GM19238 (cell line): Measurements from ENCODE around the gene ZNF74.
A peak's percentile ranks its signal among the peaks of the same experiment; 100 is the strongest.
"Not testable (repeated sequence)": the region's sequence is repeated elsewhere in the genome, so short reads cannot be mapped to it uniquely, and the experiment has no call there.

Experiments used
- DNase-seq: peaks from one replicate; pipeline ENCODE4 v3.0.0; 2011; ENCODE audit warnings: low spot score; ENCODE audit not compliant: insufficient read length

ZNF74 gene

DNA sequence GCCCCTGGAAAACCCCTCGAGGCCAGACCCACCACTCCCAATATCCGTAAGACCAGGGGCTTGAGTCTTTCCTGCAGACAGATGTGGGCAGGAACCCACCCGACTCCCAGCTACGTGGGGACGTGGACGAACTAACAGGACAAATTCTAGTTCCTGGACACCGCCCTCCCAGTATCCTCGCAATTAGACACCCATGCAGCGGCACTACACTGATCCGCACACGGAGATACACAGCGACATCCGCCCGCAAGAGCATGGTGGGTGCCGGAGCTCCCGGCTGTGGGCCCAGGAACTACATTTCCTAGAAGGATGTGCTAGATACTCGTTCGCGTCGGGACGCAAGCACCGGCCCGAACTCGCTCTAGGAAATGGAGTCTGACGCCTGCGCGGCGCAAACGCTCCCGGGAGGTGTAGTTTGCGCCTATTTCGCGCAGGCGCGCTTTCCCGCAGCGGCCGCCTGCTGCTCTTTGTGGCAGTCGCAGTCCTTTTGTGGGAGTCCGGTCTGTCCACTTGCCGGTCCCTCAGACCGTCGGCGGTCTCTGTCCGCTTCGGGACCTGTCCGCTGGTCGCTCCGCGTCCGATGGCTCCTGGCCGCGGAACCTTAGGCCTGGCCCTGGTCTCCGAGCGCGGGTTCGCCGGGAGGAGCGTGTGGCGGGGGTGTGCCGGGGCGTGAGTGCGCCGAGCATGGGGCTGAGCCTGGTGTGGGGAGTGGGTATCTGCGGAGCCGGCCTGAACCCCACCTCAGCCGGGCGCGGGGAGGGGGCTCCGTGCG is at the start of gene ZNF74:
TSS of gene ZNF74 (plus strand) at position 447 of the 772 bp plus-strand sequence. CDS start 478 bp downstream, outside the sequence.
- DNase-seq = peak; percentile 63

DNA sequence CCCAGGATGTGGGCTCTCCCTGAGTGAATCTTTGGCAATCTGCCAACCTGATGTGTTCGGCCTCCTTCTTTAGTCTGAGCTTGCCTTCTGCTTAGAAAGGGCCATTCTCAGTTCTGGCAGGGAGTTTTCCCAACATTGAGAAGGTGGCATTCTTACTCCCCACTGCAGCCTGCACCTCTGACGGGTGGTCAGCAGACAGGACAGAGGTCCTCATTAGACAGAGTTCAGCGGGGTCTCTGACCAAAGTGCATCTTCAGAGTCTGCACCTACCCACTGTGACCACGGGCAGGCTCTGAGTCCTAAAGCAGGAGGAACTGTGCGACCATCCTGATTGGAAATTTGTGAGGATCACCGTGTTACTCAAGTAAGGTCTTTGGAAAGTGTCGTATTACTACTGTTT is 47.4 kb upstream of the ZNF74 start:
- not testable (repeated sequence) for DNase-seq

DNA sequence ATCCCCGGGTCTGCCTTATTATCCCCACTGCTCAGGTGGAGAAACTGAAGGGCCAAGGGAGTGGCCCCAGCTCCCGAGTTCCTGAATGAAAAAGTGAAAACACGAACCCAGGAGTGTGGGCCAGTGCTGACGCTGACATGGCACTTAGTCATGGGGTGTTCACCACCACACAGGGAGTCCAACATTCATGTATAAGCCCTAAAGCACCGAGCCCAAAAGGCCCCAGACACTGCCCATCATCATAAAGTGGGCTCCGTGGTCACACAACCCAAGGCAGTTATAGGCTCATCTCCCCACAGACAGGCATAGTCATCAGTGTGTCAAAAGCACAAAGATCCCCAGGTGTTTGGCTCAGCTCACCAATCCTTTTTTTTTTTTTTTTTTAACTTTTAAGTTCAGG is 41.4 kb upstream of the ZNF74 start:
- not testable (repeated sequence) for DNase-seq

DNA sequence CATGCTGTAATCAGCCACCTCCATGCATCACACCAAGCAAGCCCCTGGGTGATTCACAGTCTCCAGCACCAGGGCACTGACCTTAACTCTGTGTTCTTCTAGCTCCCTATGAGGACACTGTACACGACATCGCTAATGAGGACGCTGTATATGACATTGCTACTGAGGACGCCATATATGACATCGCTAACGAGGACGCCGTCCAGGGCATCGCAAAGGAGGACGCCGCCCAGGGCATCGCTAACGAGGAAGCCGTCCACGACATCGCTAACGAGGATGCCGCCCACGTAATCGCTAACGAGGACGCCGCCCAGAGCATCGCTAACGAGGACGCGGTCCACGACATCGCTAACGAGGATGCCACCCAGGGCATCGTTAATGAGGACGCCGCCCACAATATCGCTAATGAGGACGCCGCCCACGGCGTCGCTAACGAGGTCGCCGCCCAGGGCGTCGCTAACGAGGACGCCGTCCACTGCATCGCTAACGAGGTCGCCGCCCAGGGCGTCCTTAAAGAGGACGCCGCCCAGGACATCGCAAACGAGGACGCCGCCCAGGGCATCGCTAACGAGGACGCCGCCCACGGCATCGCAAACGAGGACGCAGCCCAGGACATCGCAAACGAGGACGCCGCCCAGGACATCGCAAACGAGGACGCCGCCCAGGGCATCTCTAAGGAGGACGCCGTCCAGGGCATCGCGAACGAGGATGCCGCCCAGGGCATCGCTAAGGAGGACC is 39.5 kb upstream of the ZNF74 start:
- DNase-seq = no peak

DNA sequence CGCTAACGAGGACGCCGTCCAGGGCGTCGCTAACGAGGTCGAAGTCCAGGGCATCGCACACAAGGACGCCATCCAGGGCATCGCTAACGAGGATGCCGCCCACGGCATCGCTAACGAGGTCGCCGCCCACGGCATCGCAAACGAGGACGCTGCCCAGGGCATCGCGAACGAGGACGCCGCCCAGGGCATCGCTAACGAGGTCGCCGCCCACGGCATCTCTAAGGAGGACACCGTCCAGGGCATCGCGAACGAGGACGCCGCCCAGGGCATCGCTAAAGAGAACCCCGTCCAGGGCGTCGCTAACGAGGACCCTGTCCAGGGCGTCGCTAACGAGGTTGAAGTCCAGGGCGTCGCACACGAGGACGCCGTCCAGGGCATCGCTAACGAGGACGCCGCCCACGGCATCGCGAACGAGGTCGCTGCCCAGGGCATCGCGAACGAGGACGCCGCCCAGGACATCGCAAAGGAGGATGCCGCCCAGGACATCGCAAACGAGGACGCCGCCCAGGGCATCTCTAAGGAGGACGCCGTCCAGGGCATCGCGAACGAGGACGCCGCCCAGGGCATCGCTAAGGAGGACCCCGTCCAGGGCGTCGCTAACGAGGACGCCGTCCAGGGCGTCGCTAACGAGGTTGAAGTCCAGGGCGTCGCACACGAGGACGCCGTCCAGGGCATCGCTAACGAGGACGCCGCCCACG is 37.9 kb upstream of the ZNF74 start:
- not testable (repeated sequence) for DNase-seq

DNA sequence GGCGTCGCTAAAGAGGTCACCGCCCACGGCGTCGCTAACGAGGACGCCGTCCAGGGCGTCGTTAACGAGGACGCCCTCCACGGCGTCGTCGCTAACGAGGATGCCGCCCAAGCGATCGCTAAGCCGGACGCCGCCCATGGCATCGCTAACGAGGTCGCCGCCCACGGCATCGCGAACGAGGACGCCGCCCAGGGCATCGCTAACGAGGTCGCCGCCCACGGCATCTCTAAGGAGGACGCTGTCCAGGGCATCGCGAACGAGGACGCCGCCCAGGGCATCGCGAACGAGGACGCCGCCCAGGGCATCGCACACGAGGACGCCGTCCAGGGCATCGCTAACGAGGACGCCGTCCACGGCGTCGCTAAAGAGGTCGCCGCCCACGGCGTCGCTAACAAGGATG is 37.0 kb upstream of the ZNF74 start:
- not testable (repeated sequence) for DNase-seq

DNA sequence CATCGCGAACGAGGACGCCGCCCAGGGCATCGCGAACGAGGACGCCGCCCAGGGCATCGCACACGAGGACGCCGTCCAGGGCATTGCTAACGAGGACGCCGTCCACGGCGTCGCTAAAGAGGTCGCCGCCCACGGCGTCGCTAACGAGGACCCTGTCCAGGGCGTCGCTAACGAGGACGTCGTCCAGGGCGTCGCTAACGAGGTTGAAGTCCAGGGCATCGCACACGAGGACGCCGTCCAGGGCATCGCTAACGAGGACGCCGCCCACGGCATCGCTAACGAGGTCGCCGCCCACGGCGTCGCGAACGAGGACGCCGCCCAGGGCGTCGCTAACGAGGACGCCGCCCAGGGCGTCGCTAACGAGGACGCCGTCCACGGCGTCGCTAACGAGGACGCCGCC is 36.0 kb upstream of the ZNF74 start:
- DNase-seq = not testable (repeated sequence)

DNA sequence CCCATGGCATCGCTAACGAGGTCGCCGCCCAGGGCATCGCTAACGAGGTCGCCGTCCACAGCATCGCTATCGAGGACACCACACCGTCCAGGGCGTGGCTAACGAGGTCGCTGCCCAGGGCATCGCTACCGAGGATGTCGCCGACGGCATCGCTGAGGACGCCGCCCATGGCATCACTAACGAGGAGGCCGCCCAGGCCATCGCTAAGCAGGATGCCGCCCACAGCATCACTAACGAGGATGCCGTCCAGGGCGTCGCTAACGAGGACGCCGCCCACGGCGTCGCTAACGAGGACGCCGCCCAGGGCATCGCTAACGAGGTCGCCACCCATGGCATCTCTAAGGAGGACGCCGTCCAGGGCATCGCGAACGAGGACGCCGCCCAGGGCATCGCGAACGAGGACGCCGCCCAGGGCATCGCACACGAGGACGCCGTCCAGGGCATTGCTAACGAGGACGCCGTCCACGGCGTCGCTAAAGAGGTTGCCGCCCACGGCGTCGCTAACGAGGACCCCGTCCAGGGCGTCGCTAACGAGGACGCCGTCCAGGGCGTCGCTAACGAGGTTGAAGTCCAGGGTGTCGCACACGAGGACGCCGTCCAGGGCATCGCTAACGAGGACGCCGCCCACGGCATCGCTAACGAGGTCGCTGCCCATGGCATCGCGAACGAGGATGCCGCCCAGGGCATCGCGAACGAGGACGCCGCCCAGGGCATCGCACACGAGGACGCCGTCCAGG is 35.3 kb upstream of the ZNF74 start:
- DNase-seq = not testable (repeated sequence)

DNA sequence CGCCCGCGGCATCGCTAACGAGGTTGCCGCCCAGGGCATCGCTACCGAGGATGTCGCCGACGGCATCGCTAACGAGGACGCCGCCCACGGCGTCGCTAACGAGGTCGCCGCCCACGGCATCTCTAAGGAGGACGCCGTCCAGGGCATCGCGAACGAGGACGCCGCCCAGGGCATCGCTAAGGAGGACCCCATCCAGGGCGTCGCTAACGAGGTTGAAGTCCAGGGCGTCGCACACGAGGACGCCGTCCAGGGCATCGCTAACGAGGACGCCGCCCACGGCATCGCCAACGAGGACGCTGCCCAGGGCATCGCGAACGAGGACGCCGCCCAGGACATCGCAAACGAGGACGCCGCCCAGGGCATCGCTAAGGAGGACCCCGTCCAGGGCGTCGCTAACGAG is 33.7 kb upstream of the ZNF74 start:
- DNase-seq = not testable (repeated sequence)

DNA sequence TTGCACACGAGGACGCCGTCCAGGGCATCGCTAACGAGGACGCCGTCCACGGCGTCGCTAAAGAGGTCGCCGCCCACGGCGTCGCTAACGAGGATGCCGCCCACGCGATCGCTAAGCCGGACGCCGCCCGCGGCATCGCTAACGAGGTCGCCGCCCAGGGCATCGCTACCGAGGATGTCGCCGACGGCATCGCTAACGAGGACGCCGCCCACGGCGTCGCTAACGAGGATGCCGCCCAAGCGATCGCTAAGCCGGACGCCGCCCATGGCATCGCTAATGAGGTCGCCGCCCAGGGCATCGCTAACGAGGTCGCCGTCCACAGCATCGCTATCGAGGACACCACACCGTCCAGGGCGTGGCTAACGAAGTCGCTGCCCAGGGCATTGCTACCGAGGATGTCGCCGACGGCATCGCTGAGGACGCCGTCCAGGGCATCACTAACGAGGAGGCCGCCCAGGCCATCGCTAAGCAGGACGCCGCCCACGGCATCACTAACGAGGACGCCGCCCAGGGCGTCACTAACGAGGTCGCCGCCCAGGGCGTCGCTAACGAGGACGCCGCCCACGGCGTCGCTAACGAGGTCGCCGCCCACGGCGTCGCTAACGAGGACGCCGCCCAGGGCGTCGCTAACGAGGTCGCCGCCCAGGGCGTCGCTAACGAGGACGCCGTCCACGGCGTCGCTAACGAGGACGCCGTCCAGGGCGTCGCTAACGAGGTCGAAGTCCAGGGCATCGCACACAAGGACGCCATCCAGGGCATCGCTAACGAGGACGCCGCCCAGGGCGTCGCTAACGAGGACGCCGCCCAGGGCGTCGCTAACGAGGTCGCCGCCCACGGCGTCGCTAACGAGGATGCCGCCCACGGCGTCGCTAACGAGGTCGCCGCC is 32.8 kb upstream of the ZNF74 start:
- not testable (repeated sequence) for DNase-seq

DNA sequence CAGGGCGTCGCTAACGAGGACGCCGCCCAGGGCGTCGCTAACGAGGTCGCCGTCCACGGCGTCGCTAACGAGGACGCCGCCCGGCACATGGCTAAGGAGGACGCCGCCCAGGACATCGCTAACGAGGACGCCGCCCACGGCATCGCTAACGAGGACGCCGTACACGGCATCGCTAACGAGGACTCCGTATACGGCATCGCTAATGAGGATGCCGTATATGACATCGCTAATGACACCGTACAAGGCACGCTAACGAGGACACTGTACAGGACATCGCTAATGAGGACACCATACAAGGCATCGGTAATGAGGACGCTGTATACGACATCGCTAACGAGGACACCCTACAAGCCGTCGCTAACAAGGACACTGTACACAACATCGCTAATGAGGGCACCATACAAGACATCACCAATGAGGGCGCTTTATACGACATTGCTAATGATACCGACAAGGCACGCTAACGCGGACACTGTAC is 32.2 kb upstream of the ZNF74 start:
- DNase-seq = not testable (repeated sequence)

DNA sequence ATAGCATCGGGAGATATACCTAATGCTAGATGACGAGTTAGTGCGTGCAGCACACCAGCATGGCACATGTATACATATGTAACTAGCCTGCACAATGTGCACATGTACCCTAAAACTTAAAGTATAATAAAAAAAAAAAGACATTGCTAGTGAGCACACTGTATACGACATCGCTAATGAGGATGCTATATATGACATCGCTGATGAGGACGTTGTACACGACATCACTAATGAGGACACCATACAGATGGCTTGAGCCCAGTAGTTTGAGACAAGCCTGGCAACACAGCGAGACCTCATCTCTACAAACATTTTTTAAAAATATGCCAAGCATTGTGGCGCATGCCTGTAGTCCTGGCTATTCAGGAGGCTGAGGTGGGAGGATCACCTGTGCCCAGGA is 31.5 kb upstream of the ZNF74 start:
- DNase-seq = not testable (repeated sequence)

DNA sequence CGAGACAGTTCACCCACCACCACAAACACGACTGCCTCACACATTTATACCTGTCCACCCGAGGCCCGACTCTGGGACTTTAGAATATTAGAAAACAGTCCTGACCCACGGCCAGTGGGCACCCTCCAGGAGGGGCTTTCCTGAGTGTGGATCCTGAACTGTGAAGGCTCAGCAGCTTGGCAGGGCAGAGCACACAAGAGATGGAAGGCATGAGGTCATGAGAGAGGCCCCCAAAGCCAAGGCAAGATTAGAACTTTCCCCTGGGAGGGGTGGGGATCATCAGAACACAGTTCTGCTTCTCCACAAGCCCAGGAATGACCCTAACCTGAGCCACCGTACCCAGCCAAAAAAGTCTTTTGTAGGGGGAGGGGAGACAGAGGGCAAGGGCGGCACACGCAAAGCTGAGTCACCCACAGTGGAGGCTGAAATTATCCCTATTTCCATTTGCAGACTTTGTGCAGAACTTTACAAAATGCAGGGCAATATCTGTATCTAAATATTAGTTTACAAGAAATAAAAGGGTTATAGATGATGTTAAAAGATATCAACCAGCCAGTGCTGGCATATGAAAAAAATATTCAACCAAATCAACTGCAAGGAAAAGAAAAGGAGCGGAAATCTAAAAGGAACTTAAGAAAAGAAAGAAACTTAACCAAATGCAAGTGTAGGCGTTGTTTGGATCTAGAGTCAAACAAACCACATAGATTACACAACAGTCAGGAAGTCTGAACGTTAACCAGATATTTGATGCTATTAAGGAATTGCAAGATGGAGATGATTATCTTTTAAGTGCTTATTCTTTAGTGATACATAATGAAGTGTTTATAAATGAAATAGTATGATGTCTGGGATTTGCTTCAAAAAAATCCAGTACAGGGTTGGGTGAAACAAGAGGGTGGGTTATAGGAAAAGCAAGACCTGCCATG is 29.4 kb upstream of the ZNF74 start:
- not testable (repeated sequence) for DNase-seq

DNA sequence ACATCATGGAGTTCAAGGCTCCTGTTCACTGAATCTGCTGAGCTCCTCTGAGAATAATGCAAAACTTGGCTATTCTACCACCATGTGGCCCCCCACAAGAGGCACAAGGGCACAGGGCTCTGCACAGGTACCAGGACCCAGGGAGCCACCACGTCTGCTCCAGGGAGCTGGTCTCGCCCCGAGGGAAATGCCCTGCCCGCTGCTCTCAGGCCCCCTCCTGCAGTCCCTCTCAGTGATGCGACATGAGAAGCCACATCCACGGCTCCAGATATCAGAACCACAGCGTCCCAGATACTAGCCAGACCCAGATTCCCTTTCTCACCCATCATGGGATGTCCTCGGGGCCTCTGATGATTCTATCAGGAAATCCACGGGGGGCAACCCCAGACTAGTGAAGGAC is 27.1 kb upstream of the ZNF74 start:
- not testable (repeated sequence) for DNase-seq

DNA sequence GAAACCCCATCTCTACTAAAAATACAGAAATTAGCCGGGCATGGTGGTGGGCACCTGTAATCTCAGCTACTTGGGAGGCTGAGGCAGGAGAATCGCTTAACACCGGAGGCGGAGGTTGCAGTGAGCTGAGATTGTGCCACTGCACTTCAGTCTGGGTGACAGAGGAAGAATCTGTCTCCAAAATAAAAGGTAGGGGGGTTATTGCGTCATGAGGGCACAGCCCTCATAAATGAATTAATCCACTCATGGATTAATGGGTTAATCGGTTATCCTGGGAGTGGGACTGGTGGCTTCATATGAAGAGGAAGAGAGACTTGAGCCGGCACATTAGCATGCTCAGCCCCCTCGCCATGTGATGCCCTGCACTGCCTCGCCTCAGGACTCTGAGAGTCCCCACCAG is 25.1 kb upstream of the ZNF74 start:
- not testable (repeated sequence) for DNase-seq

DNA sequence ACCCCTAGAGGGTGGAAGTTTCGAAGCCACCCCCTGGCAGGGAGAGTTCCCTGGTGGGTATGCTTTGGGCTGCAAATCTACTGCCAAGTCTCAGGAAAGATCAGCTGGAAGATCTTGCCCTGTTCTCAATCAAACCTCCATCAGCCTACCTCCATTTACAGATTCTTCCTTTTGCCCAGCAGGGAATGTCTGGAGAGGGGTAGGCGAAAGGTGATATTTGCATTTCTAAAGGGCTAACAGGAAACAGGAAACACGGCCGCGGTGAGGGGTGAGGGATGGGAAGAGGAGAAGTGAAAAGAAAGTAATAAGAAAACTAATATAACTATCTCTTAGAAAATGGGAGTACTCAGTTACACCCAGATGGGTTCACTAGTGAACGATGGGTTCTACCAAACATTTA is 22.3 kb upstream of the ZNF74 start:
- DNase-seq = not testable (repeated sequence)

DNA sequence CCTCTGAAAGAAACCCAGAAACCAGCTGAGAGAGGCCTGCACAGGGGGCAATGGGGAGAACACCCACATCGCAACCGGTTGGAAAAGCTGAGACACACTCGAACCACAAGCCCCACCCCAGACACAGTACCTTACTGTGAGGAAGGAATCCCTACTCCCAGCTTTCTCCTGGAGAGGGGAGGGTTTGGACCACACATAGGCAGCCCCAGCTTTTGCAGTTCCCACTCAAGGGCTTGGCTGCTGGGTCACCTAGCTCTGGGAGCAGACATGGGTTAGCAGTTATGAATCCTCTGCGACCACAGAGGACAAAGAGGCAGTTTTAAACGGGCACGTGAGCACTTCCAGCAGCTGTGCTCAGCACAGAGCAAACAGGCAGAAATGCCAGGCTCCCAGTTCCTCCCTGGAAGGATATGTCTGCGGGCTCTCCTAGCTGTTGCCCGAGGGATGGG is 21.5 kb upstream of the ZNF74 start:
- DNase-seq = not testable (repeated sequence)

DNA sequence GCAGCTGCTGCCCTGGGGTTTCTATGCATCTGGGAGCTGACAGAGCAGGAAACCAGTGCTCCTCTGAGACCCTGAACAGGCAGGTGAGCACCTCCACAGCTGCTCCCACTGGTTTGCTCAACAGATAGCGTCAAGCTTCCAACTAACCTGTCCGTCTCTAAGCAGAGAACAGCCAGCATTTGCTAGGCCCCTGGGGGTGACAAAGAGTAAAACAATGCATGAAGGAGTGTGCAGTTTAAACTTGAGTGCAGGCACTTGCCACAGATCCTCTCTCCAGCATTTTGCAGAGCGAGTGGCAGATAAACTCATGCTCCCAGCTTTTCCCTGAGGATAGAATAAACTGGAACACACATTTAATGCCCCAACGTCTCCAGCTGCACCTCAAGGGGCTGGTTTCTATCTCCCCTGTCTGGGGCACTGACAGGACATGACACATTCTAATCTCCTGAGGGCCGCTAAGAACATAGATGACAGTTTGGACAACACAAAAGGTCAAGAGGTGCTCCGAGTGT is 20.7 kb upstream of the ZNF74 start:
- DNase-seq = not testable (repeated sequence)

DNA sequence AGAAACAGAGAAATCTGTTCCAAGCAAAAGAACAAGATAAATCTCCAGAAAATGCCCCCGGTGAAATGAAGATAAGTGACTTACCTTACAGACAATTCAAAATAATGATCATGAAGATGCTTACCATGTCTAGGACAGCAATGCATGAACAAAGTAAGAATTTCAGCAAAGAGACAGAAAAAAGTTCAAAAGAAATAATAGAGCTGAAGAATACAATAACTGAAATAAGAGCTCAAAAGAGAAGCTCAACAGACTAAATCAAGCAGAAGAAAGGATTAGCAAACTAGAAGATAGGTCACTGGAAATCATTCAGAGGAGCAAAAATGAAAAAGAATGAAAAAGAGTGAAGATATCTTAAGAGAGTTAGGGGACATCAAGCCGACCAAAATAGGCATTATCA is 19.8 kb upstream of the ZNF74 start:
- DNase-seq = not testable (repeated sequence)
